K562 (cell line): ENCODE results near the gene H2BK1. TPM values are rescaled to one million over a fixed set of nuclear protein-coding genes. Genes with fewer than 3 reads are reported as not detected.

ENCODE experiments used
- BCL6 ChIP-seq: fragments of 250-450 bp; sonication (Bioruptor Pico); IDR thresholded peaks from 2 replicates; pipeline ENCODE4 v1.4.0; 2020
- CBX8 ChIP-seq: fragments of 200-600 bp; sonication (generic); IDR thresholded peaks from 2 replicates; pipeline ENCODE4 v1.6.1; 2012; ENCODE audit warnings: borderline replicate concordance, mixed run types, low read depth, mild to moderate bottlenecking, moderate library complexity, mixed read lengths, low read length, control low read depth, inconsistent platforms; ENCODE audit not compliant: poor library complexity, severe bottlenecking; ENCODE audit errors: extremely low read depth
- CTCFL ChIP-seq: IDR thresholded peaks from 2 replicates; pipeline ENCODE4 v1.6.1; 2011; ENCODE audit warnings: borderline replicate concordance, low read depth, mild to moderate bottlenecking, moderate library complexity, low read length; ENCODE audit not compliant: insufficient read depth, poor library complexity, severe bottlenecking
- DMBX1 ChIP-seq: fragments of 250-450 bp; sonication (Bioruptor Pico); IDR thresholded peaks from 2 replicates; pipeline ENCODE4 v1.8.0; 2022; ENCODE audit warnings: inconsistent platforms, mild to moderate bottlenecking, moderate library complexity, borderline replicate concordance
- EGR1 ChIP-seq: fragments of 450-650 bp; conservative IDR thresholded peaks from 2 replicates; pipeline ENCODE4 v1.6.1; 2017; ENCODE audit warnings: mild to moderate bottlenecking
- ESRRB ChIP-seq: fragments of 250-450 bp; sonication (Bioruptor Pico); IDR thresholded peaks from 2 replicates; pipeline ENCODE4 v1.5.0; 2020; ENCODE audit warnings: mild to moderate bottlenecking, moderate library complexity, borderline replicate concordance
- FOS ChIP-seq: IDR thresholded peaks from 3 replicates; pipeline ENCODE4 v1.6.1; 2011; ENCODE audit not compliant: insufficient read length; ENCODE audit errors: extremely low read depth
- FOXJ3 ChIP-seq: sonication (generic); formaldehyde crosslinking; IDR thresholded peaks from 2 replicates; pipeline ENCODE4 v1.4.0; 2020; ENCODE audit warnings: mild to moderate bottlenecking, missing genetic modification reagents
- FOXK2 ChIP-seq, 2 experiments: fragments of 450-650 bp; IDR thresholded peaks in 1 of 2; conservative IDR thresholded peaks in 1 of 2; 2 replicates each; pipeline ENCODE4 v1.6.1; 2016; ENCODE audit warnings: low read depth in 2 of 2, mild to moderate bottlenecking in 1 of 2
- GATA2 ChIP-seq: sonication (generic); formaldehyde crosslinking; IDR thresholded peaks from 2 replicates; pipeline ENCODE4 v1.4.0; 2020; ENCODE audit warnings: mild to moderate bottlenecking, missing genetic modification reagents
- HDAC8 ChIP-seq: fragments of 450-650 bp; IDR thresholded peaks from 2 replicates; pipeline ENCODE4 v1.6.1; 2016; ENCODE audit warnings: mild to moderate bottlenecking, missing genetic modification characterization, moderate library complexity, missing compliant biosample characterization
- HNRNPLL ChIP-seq: fragments of 200-400 bp; formaldehyde crosslinking; IDR thresholded peaks from 2 replicates; pipeline ENCODE4 v1.6.1; 2017; ENCODE audit warnings: low read length, low read depth, mild to moderate bottlenecking; ENCODE audit not compliant: poor library complexity, severe bottlenecking
- KDM1A ChIP-seq, 2 experiments: fragments of 450-650 bp; IDR thresholded peaks; 2 replicates each; pipeline ENCODE4 v1.6.1; 2016; ENCODE audit warnings: mild to moderate bottlenecking in 2 of 2
- LARP7 ChIP-seq: fragments of 450-650 bp; IDR thresholded peaks from 2 replicates; pipeline ENCODE4 v1.6.1; 2016
- LEF1 ChIP-seq: fragments of 450-650 bp; IDR thresholded peaks from 2 replicates; pipeline ENCODE4 v1.6.1; 2016; ENCODE audit warnings: mild to moderate bottlenecking
- PHB ChIP-seq: fragments of 250-450 bp; sonication (Bioruptor Pico); IDR thresholded peaks from 2 replicates; pipeline ENCODE4 v1.5.0; 2021
- PURB ChIP-seq: sonication (generic); formaldehyde crosslinking; IDR thresholded peaks from 2 replicates; pipeline ENCODE4 v1.9.0; 2021; ENCODE audit warnings: low read depth, mild to moderate bottlenecking, missing genetic modification reagents
- SRF ChIP-seq, 2 experiments: fragments of 250-450, 450-650 bp in 1 of 2; sonication (Bioruptor Pico) in 1 of 2; sonication (generic) in 1 of 2; formaldehyde crosslinking; IDR thresholded peaks; 2 replicates each; pipeline versions ENCODE4 v1.5.0 to v1.5.1; 2020 to 2022; ENCODE audit warnings: mild to moderate bottlenecking in 1 of 2, missing genetic modification reagents in 1 of 2
- TCF7 ChIP-seq: sonication (generic); IDR thresholded peaks from 2 replicates; pipeline ENCODE4 v1.6.1; 2016; ENCODE audit warnings: antibody characterized with exemption, borderline replicate concordance
- ZKSCAN8 ChIP-seq: fragments of 200-800 bp; sonication (Bioruptor generic); IDR thresholded peaks from 2 replicates; pipeline ENCODE4 v1.6.1; 2016; ENCODE audit warnings: missing genetic modification characterization, missing compliant biosample characterization
- ZNF217 ChIP-seq: sonication (generic); formaldehyde crosslinking; IDR thresholded peaks from 2 replicates; pipeline ENCODE4 v1.8.0; 2022; ENCODE audit warnings: mild to moderate bottlenecking, missing genetic modification reagents
- ZNF695 ChIP-seq: fragments of 450-650 bp; formaldehyde crosslinking; IDR thresholded peaks from 2 replicates; pipeline ENCODE4 v1.4.0; 2020; ENCODE audit warnings: mild to moderate bottlenecking, moderate library complexity
- ZNF778 ChIP-seq: fragments of 450-650 bp; formaldehyde crosslinking; IDR thresholded peaks from 2 replicates; pipeline ENCODE4 v1.4.0; 2020; ENCODE audit warnings: mild to moderate bottlenecking, moderate library complexity
- polyA plus RNA-seq, 8 experiments: library from polyadenylated mRNA; depleted of rRNA in 4 of 8; stranded (reverse) in 5 of 8; unstranded in 3 of 8; fragments of >200 nt; fragmentation: Nextera tagmentation in 2 of 8; fragmentation: Illumina TruSeq in 1 of 8; extraction: Ambion mirVana in 2 of 8; extraction: Trizol in 1 of 8; gene quantifications; 2 replicates each; pipeline versions ENCODE4 v1.2.1 to v1.2.3, GENCODE V29; 2011 to 2014; ENCODE audit warnings: inconsistent platforms in 1 of 8, missing spikeins in 1 of 8
- total RNA-seq, 7 experiments: library from RNA; depleted of rRNA in 6 of 7; stranded (reverse); fragments of >200 nt in 6 of 7; fragmentation: Illumina TruSeq in 2 of 7; extraction: Trizol in 2 of 7; gene quantifications; 2 replicates each; pipeline versions ENCODE4 v1.2.1 to v1.2.3, GENCODE V29; 2011 to 2021; ENCODE audit warnings: low replicate concordance in 1 of 7
- TF ChIP-seq, protein P1 (sequence below): sonication (generic); formaldehyde crosslinking; IDR thresholded peaks from 2 replicates; pipeline ENCODE4 v1.8.0; 2022; ENCODE audit warnings: missing genetic modification reagents, mild to moderate bottlenecking, borderline replicate concordance
- TF ChIP-seq, protein P2 (sequence below), 3 experiments: IDR thresholded peaks in 2 of 3; conservative IDR thresholded peaks in 1 of 3; 2 replicates each; pipeline ENCODE4 v1.5.1; 2011 to 2012; ENCODE audit warnings: low read length in 3 of 3, mild to moderate bottlenecking in 3 of 3, control low read depth in 2 of 3, improper control_type of control experiment in 1 of 3, inconsistent platforms in 1 of 3, low read depth in 1 of 3, mixed read lengths in 1 of 3, moderate library complexity in 1 of 3; ENCODE audit not compliant: insufficient read depth in 2 of 3

The H2BK1 gene
- total and polyA plus RNA-seq, 9 of the 15 experiments (the other 6 are each of a cell fraction or from before 2014, with no cell fraction given): not detected

DNA sequence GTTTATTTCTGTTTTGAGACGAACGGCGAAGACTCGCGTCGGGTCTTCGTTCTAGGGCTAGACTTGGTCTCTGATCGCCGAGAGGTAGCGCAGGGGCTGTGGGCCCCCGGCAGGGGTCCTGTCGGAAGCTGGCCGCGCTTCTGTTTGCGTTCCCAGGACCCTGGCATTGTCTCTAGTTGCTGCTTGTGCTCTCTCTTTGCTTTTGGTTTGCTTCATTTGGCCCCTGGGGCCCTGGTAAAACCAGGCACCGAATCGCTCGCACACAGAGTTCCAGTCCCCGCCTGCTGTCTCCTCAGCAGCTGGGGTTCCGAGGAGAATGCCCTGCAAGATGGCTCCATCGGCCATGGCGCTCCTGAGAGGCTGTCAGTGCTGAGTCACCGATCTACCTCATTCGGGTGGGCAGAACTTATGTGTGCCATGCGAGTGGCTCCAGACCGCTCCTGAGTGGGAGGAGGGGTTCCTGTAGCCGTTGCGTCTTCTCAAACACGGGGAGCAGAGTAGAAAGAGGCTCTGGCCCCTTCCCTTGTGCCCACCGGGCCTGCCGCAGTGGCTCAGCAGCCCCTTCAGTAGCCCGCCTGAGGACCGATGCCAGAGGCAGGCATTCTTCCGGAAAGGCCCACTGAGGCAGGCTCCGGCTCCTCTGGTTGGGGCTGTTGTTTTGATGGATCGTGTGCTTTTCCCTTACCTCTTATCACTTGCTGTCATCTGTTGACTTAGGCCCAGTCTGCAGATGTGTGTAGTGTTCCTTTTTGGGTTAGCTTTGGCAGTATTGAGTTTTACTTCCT is 22.8 kb upstream of the H2BK1 start (continued):
- TF ChIP-seq SRF (CRISPR knock-in tag; IDR thresholded peaks at IDR 0.05) (0 out of 4 replicates have a peak, but pooled peaks of 1 of the 2 experiments have one; percentile 22), LARP7 (no peak), FOXK2 (conservative IDR thresholded peaks at IDR 0.05 in 1 of 2, IDR thresholded peaks at IDR 0.05 in 1 of 2; ENCODE audit: low read depth in 2 of 2) (peak; percentile 64 to 68), LEF1 (no peak), ESRRB (no peak), ZNF217 (CRISPR knock-in tag) (no peak), ZNF695 (no peak), GATA2 (peak; percentile 76), HDAC8 (tag) (no peak), PURB (no peak), KDM1A (IDR thresholded peaks at IDR 0.05) (no peak), DMBX1 (no peak), ZNF778 (CRISPR knock-in tag) (no peak), FOS (no peak), ZKSCAN8 (no peak), PHB (no peak), BCL6 (CRISPR knock-in tag) (no peak), FOXJ3 (CRISPR knock-in tag) (no peak), CBX8 (no peak), HNRNPLL (no peak), CTCFL (no peak), TCF7 (no peak), EGR1 (0 out of 2 replicates have a peak, but pooled peaks have one; percentile 6)
- TF ChIP-seq, protein P1, sequence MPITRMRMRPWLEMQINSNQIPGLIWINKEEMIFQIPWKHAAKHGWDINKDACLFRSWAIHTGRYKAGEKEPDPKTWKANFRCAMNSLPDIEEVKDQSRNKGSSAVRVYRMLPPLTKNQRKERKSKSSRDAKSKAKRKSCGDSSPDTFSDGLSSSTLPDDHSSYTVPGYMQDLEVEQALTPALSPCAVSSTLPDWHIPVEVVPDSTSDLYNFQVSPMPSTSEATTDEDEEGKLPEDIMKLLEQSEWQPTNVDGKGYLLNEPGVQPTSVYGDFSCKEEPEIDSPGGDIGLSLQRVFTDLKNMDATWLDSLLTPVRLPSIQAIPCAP (CRISPR knock-in tag): no peak
- TF ChIP-seq, protein P2, sequence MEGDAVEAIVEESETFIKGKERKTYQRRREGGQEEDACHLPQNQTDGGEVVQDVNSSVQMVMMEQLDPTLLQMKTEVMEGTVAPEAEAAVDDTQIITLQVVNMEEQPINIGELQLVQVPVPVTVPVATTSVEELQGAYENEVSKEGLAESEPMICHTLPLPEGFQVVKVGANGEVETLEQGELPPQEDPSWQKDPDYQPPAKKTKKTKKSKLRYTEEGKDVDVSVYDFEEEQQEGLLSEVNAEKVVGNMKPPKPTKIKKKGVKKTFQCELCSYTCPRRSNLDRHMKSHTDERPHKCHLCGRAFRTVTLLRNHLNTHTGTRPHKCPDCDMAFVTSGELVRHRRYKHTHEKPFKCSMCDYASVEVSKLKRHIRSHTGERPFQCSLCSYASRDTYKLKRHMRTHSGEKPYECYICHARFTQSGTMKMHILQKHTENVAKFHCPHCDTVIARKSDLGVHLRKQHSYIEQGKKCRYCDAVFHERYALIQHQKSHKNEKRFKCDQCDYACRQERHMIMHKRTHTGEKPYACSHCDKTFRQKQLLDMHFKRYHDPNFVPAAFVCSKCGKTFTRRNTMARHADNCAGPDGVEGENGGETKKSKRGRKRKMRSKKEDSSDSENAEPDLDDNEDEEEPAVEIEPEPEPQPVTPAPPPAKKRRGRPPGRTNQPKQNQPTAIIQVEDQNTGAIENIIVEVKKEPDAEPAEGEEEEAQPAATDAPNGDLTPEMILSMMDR (IDR thresholded peaks at IDR 0.05 in 2 of 3, conservative IDR thresholded peaks at IDR 0.05 in 1 of 3; ENCODE audit: insufficient read depth in 2 of 3, low read depth in 1 of 3, low read length in 3 of 3): no peak
